ENCODE measurements around the gene SORBS1. TPM values are rescaled to one million over a fixed set of nuclear protein-coding genes. Genes with fewer than 3 reads are reported as not detected.
A peak's percentile ranks its signal among the peaks of the same experiment; 100 is the strongest.

The SORBS1 gene
- total RNA-seq, 1 donor from 2014 or later, result 416 TPM

DNA sequence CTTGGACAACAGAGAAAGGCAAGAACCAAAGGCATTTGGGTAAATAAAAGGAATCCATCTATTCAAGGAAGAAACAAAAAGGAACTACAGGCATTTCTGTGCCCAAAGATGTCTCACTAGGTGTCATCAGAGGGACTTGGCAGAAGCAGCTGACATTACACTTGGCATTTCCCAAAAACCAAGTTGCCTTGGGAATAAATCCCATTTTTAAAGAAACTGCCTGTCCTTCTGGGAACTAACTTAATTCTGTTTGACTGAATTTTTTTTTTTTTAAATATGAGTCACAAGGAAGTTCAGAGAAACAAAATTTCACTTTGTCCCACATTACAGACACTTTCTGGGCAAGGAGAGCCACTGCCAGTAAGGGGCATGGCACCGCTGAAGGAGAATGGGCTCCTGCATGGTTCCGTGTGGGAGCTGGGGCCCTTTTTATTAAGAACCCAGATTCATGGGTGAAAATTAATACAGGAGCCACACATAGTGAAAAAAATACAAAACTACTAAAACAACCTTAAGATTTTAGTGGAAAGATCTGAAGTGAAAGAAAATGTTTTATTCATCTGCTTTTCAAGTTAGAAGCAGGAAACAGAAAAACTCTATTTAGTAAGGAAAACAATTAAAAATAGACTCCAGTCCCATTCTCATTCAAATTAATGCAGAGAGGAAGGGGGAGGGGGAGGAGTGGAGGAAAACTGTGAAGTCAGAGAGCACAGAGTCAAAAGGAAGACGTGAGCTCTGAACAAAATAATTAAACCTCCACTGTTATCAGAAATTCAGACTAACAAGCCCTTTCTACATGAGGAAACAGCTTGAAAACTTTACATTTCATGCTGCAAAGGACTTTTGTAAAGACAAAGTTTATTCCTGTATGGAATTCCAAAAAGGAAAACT is 151.9 kb downstream of the SORBS1 start:
- no peaks in the 10 kb centered on the region for H3K27me3 ChIP-seq
- peak overlapping the region; percentile 89 to 95 for H3K27ac ChIP-seq
- peaks cover 59 to 68% of the 10 kb centered on the region in 2 donors for H3K36me3 ChIP-seq
- H3K4me1 ChIP-seq, result peaks cover 35 to 84% of the 10 kb centered on the region in 2 donors
- peak in 1 of 2 donors; percentile 87 for DNase-seq (ENCODE audit: low spot score in 2 of 2)
- peak overlapping the region in 1 of 2 donors; percentile 9 for H3K4me3 ChIP-seq
- intact Hi-C loops (cut with DNase I), result loop anchor here (2.0 kb wide), 3 partner anchors 20 to 70 kb away; no protein-coding TSS in a partner anchor
- H3K9me3 ChIP-seq, result no peaks in the 10 kb centered on the region
- TF ChIP-seq, protein P1, sequence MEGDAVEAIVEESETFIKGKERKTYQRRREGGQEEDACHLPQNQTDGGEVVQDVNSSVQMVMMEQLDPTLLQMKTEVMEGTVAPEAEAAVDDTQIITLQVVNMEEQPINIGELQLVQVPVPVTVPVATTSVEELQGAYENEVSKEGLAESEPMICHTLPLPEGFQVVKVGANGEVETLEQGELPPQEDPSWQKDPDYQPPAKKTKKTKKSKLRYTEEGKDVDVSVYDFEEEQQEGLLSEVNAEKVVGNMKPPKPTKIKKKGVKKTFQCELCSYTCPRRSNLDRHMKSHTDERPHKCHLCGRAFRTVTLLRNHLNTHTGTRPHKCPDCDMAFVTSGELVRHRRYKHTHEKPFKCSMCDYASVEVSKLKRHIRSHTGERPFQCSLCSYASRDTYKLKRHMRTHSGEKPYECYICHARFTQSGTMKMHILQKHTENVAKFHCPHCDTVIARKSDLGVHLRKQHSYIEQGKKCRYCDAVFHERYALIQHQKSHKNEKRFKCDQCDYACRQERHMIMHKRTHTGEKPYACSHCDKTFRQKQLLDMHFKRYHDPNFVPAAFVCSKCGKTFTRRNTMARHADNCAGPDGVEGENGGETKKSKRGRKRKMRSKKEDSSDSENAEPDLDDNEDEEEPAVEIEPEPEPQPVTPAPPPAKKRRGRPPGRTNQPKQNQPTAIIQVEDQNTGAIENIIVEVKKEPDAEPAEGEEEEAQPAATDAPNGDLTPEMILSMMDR (IDR thresholded peaks at IDR 0.05), result no peak

DNA sequence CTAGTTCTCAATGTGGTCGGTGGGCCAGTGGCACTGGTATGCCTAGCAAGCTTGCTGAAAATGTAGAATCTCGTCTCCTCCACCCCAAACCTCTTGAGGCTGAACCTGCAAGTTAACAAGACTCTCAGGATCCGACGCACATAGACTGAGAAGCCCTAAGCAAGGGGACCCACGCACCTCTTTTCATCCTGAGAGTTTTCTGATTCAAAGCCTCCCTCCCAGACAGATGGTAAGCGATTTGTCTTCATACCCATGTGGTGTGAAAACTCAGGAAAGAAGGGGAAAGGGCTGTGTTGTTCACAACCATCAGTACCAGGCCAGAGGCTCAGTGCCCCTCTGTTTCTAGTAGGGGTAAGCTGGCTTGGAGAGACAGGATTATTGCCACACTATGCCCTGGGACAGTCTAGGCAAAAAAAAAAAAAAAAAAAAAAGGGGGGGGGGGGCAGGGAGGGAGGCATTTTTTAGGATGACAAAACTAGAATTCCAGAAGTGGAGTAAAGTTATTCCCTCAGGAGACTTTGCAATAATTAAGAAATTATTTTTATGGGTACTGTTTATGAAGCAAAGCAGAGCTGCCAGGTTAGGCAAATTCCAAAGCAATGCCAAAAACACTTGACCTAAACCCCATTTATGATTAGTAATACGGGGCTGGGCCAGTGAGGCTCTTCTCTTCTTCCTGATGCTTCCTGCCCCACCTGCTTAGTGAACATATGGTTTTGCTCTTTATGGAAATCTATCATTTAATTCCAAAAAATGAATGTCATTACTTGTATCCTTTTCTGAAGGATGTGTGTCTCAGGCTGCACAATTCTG is 152.8 kb downstream of the SORBS1 start:
- TF ChIP-seq, protein P1 (IDR thresholded peaks at IDR 0.05), result no peak
- peak overlapping the region; percentile 89 to 95 for H3K27ac ChIP-seq
- no peaks in the 10 kb centered on the region for H3K9me3 ChIP-seq
- peaks cover 64 to 73% of the 10 kb centered on the region in 2 donors for H3K36me3 ChIP-seq
- H3K27me3 ChIP-seq, result no peaks in the 10 kb centered on the region
- intact Hi-C loops (cut with DNase I), result loop anchor here (2.0 kb wide), 3 partner anchors 20 to 70 kb away; no protein-coding TSS in a partner anchor
- DNase-seq (ENCODE audit: low spot score in 2 of 2), result peak in 1 of 2 donors; percentile 86
- H3K4me3 ChIP-seq, result no peak overlapping the region
- H3K4me1 ChIP-seq, result peaks cover 32 to 80% of the 10 kb centered on the region in 2 donors

DNA sequence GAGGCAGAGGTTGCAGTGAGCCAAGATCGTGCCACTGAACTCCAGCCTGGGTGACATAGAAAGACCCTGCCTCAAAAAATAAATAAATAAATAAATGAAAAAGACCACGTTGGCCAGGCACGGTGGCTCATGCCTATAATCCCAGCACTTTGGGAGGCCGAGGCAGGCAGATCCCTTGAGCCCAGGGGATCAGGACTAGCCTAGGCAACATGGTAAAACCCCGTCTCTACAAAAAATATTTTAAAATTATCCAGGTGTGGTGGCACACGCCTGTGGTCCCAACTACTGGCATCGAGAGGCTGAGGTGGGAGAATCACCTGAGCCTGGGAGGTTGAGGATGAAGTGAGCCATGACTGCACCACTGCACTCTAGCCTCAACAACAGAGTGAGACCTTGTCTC is 153.6 kb downstream of the SORBS1 start:
- peak in 1 of 2 donors; percentile 57 for DNase-seq (ENCODE audit: low spot score in 2 of 2)
- intact Hi-C loops (cut with DNase I), result no loop called here
- peak overlapping the region in 1 of 2 donors; percentile 19 for H3K4me3 ChIP-seq
- peaks cover 32 to 72% of the 10 kb centered on the region in 2 donors for H3K4me1 ChIP-seq
- no peaks in the 10 kb centered on the region for H3K27me3 ChIP-seq
- TF ChIP-seq, protein P1 (IDR thresholded peaks at IDR 0.05), result no peak
- peaks cover 66 to 75% of the 10 kb centered on the region in 2 donors for H3K36me3 ChIP-seq
- no peaks in the 10 kb centered on the region for H3K9me3 ChIP-seq
- peak overlapping the region; percentile 89 to 95 for H3K27ac ChIP-seq

DNA sequence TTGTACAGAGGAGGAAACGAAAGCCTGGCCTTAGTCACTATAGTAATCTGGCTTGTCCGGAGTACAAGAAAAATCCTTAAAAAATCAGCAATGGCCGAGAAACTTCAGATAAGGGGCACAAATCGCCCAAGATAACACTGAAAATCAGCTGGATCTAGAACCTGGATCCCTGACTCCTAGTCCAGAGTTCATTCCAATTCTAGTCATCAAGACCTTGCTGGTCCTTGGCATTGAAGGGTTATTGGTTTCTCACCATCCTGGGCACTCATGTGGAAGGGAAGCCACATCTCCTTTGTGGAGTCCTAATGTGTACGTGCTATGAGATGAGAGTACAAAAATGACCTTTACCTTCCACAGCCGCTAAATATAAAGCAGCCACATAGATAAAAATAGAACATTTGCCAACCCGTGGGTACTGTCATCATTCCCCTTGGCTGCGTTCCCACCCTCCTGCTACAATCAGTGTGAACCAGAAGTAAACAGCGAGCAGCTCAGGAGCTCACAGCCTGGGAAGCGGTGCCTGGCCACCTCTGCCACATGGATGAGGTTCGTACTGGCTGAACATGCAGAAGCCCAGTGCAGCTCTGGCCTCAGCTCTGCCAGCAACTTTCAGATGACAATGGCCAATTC is 154.4 kb downstream of the SORBS1 start:
- DNase-seq (ENCODE audit: low spot score in 2 of 2), result peak; percentile 53 to 94
- H3K27me3 ChIP-seq, result no peaks in the 10 kb centered on the region
- peak overlapping the region in 1 of 2 donors; percentile 19 for H3K4me3 ChIP-seq
- H3K27ac ChIP-seq, result peak overlapping the region; percentile 89 to 95
- peaks cover 32 to 64% of the 10 kb centered on the region in 2 donors for H3K4me1 ChIP-seq
- TF ChIP-seq, protein P1 (IDR thresholded peaks at IDR 0.05), result no peak
- intact Hi-C loops (cut with DNase I), result no loop called here
- H3K36me3 ChIP-seq, result peaks cover 64 to 75% of the 10 kb centered on the region in 2 donors
- no peaks in the 10 kb centered on the region for H3K9me3 ChIP-seq

DNA sequence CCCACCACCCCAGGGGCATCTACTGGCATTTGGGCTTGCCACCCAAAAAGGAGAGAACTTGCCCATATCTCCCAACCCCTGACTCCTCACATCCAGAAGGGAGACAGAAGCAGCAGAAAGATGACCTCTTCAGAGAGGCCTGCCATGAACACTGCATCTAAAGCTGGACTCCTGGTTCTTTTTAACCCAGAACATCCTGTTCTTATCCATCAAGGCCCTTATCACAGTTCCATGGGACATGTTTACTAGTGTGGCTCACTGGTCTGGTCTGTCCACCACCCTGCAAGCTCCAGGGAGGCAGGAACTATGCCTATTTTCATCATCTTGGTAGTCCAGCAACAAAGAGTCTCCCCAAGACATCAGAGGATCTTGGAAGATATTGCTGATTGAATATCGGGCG is 155.5 kb downstream of the SORBS1 start:
- TF ChIP-seq, protein P1 (IDR thresholded peaks at IDR 0.05), result no peak
- Histone ChIP-seq H3K9me3 (no peaks in the 10 kb centered on the region), H3K27ac (peak overlapping the region; percentile 89 to 95), H3K4me3 (no peak overlapping the region), H3K4me1 (peaks cover 32 to 53% of the 10 kb centered on the region in 2 donors), H3K36me3 (peaks cover 67 to 75% of the 10 kb centered on the region in 2 donors), H3K27me3 (no peaks in the 10 kb centered on the region)
- DNase-seq (ENCODE audit: low spot score in 2 of 2), result no peak
- intact Hi-C loops (cut with DNase I), result no loop called here

Data from ascending aorta (tissue), 2 donors.